Stimulated activated CD4-positive, alpha-beta T cell treated with anti-CD3 and anti-CD28 coated beads, Interleukin-2, amount 100 ng/mL, for 48 hours (primary cell): ENCODE data around the gene SLC2A13.

Experiments used
- DNase-seq, 2 donors: peaks; one replicate each; pipeline ENCODE4 v3.0.0-alpha.2; 2020

Gene SLC2A13

GRCh38 chr12:39713552-39713951 lies 392.3 kb downstream of the SLC2A13 start:
- no peak for DNase-seq

GRCh38 chr12:39712334-39712733 lies 393.5 kb downstream of the SLC2A13 start:
- DNase-seq, result no peak
